Measurements from ENCODE around the gene DGUOK.

DGUOK gene

DNA sequence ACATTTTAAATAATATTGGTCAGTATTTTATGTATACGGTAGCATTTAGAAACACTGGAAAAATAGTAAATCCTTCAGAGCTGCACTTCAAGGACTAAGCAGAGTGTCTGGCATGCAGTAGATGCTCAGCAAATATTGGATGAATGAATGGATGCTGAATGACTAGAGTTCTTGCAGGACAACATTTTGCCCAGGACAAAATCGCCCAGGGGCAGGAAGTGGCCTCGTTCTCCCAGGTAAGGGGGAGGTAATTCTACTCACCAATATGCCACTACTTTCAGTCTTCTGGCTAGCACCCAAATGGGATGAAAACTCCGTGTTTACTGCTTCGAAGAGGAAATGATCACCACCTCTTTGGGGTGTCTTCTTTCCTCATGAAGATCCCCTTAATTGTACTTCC lies 4.0 kb upstream of the DGUOK start:
- no peak overlapping the region for H3K4me3 ChIP-seq (ENCODE audit: low read length)
- DNase-seq (ENCODE audit: low read depth) = peak; percentile 36
- no peak for TF ChIP-seq CTCF (IDR thresholded peaks at IDR 0.05; ENCODE audit: insufficient read depth, low read depth, low read length, missing control alignments)

DNA sequence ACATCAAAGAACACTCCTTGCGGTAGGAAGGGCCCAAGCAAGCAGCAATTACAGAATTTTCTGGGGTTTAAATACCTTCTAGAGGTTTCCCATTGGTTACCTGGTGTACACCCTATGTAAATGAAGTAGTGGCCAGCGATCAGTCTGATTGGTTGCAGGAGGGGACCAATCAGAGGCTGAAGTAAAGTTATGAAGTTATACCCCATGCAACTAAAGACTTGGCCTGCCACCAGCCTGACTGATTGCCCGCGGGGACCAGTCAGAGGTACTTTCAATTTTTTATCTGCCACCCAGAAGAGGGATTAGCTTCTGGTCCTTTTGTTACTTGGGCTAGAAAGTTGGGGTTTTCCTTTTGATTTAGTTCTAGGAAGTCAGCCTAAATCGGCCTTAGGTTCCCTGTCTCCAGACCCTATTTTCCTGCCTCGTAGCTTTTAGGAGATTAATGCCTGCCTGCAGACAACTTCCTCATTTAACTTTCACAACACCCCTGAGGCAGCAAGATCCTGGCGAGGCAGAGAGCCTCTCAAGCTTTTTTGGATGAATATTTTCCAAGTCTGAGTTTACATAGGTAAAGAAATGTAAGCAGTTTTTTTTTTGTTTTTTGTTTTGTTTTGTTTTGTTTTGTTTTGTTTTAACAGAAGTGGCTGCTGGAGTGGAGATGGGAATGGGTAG lies 1.5 kb upstream of the DGUOK start:
- H3K4me3 ChIP-seq (ENCODE audit: low read length) = no peak overlapping the region
- TF ChIP-seq CTCF (IDR thresholded peaks at IDR 0.05; ENCODE audit: insufficient read depth, low read depth, low read length, missing control alignments) = no peak

DNA sequence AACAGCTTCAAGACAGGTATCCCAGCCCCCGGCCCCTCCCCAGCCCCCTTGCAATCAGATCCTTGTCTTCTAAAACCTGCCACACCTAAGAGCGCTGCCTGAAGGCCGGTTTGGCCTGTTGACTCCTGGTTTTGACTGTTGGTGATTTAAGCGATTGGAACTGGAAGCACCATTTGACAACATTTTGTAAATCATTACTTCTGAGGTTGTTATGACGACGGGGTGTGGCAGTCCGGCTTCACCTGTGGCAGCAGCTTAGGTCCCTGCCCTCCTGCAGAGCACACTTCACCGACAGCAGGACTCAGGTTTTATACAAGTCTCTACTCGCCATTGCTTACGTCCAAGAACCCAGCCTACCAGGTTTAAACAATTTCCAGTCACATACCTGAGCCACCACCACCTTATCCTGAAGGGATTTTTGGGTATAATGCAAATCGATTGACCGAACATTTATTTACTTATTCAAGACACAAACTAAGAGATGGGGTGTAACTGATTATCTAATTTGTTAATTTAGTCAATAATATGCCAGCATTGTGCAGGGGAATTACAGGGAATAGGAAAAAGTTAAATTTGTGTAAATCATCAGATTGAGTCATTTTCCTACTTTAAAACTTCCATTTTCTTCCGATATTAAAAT lies 707 bp upstream of the DGUOK start:
- DNase-seq (ENCODE audit: low read depth) = peak; percentile 96
- peak; percentile 7 for TF ChIP-seq CTCF (IDR thresholded peaks at IDR 0.05; ENCODE audit: insufficient read depth, low read depth, low read length, missing control alignments)
- H3K4me3 ChIP-seq (ENCODE audit: low read length) = peak overlapping the region; percentile 80

More for the DNA sequence above, 1.5 kb upstream of the DGUOK start:
- no peak for DNase-seq (ENCODE audit: low read depth)

GRCh38 chr2:73927344-73927743 lies 664 bp downstream of the DGUOK start:
- DNase-seq (ENCODE audit: low read depth) = no peak
- H3K4me3 ChIP-seq (ENCODE audit: low read length) = peak overlapping the region; percentile 80
- TF ChIP-seq CTCF (IDR thresholded peaks at IDR 0.05; ENCODE audit: insufficient read depth, low read depth, low read length, missing control alignments) = no peak

DNA sequence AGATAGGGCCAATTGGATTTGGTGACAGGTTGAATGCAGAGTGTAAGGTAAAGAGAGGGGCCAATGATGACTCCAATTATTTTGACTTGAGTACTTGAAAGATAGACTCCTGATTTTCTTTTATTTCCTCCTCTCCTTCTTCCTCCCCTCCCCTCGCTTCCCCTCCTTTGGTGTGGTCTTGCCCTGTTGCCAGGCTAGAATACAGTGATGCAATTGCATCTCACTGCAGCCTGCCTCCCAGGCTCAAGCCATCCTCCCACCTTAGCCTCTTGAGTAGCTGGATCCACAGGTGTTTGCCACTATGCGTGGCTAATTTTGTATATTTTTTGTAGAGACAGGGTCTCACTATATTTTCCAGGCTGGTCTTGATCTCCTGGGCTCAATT lies 2.3 kb downstream of the DGUOK start:
- H3K4me3 ChIP-seq (ENCODE audit: low read length) = no peak overlapping the region
- DNase-seq (ENCODE audit: low read depth) = no peak
- TF ChIP-seq CTCF (IDR thresholded peaks at IDR 0.05; ENCODE audit: insufficient read depth, low read depth, low read length, missing control alignments) = no peak

- no peak for DNase-seq (ENCODE audit: low read depth)
- no peak overlapping the region for H3K4me3 ChIP-seq (ENCODE audit: low read length)
- TF ChIP-seq CTCF (IDR thresholded peaks at IDR 0.05; ENCODE audit: insufficient read depth, low read depth, low read length, missing control alignments) = no peak
Observed at GRCh38 chr2:73930386-73930785, 3.7 kb downstream of the DGUOK start.

Measured in epithelial cell of esophagus (primary cell).